H1 (cell line): ENCODE data around the gene NTRK1. TPM values are rescaled to one million over a fixed set of nuclear protein-coding genes. Genes with fewer than 3 reads are reported as not detected.

Source experiments
- polyA plus RNA-seq, 7 experiments: library from polyadenylated mRNA; depleted of rRNA in 3 of 7; stranded (reverse) in 5 of 7; unstranded in 2 of 7; fragments of >200 nt in 5 of 7; fragments of 200-250 nt in 2 of 7; gene quantifications; 1 replicate in 5 of 7; 2 replicates in 1 of 7; 4 replicates in 1 of 7; pipeline versions ENCODE4 v1.2.1 to v1.2.3, GENCODE V29; 2011 to 2013; ENCODE audit warnings: missing spikeins in 2 of 7, mixed read lengths in 2 of 7
- total RNA-seq: library from RNA; stranded (reverse); fragmentation: NEBNext Ultra II Directional; extraction: Animal tissue kit (Norgen Biotek cat#: 25700); gene quantifications from 2 replicates; pipeline ENCODE4 v1.2.1, GENCODE V29; 2021
- TF ChIP-seq, protein P1 (sequence below): IDR thresholded peaks from 2 replicates; pipeline ENCODE4 v1.6.1; 2012; ENCODE audit warnings: inconsistent platforms

The NTRK1 gene
- total and polyA plus RNA-seq, 2 of the 8 experiments (the other 6 are each of a cell fraction or from before 2014, with no cell fraction given): 0.12 to 0.24 TPM

DNA sequence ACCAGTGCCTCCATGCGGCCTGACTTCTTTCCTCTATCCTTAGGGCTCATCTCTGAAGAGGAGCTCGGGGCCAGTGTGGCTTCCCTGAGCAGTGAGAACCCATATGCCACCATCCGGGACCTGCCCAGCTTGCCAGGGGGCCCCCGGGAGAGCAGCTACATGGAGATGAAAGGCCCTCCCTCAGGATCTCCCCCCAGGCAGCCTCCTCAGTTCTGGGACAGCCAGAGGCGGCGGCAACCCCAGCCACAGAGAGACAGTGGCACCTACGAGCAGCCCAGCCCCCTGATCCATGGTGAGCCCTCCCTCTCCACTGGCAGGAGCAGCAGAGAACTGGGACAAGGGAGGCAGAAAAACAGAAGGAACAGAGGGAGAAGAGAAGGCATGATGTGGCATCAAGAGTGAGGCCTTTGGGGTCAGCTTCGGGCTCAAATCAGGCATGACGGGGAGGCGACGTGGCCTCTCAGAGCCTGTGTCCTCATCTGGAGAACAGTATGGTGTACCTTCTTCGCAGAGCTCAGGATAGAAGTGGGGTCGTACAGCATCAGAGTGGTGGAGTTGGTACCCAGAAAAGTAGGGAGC lies 53.2 kb downstream of the NTRK1 start (continued):
- TF ChIP-seq, protein P1, sequence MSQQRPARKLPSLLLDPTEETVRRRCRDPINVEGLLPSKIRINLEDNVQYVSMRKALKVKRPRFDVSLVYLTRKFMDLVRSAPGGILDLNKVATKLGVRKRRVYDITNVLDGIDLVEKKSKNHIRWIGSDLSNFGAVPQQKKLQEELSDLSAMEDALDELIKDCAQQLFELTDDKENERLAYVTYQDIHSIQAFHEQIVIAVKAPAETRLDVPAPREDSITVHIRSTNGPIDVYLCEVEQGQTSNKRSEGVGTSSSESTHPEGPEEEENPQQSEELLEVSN: no peak
